ENCODE measurements around the gene DSTYK.
A peak's percentile ranks its signal among the peaks of the same experiment; 100 is the strongest.
"Not testable (repeated sequence)": the region's sequence is repeated elsewhere in the genome, so short reads cannot be mapped to it uniquely, and the experiment has no call there.

Gene DSTYK

DNA sequence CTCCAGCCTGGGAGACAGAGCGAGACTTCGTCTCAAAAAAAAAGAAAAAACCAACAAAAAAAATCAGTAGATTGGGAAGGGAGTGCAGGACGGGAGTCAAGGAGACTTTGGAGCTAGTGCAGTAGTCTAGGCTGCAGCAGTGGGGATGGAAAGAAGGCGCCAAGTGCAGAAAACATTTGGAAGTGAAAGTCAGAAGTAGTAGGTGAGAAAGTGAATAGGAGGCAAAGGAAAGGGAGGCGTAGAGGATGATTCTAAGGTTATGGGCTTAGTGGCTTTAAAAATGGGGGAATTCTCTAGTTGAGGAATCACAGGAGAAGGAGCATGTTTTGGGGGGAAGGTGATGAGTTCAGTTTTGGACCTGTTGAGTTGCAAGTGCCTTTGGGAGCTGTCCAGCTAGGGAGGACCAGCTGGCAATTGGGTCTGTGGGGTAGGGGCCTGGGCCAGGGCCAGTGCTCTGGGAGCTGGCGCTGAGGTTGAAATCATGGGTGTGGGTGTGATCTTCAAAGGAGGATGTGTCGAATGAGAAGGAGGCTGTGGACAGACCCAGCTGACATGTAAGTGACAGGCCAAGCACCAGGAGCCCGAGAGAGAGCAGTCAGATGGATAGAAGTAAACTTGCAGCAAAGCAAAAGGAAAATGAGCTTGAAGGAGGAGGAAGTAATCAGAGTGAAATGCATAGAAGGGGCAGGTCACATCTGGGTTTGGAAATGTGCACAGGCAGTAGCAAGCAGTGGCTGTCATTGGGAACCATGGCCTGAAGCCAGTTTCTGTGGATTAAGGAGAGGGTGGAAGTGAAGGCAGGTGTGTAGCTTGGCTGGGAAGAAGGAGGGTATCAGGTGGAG lies 32.1 kb upstream of the DSTYK start:
- DNase-seq, result no peak

DNA sequence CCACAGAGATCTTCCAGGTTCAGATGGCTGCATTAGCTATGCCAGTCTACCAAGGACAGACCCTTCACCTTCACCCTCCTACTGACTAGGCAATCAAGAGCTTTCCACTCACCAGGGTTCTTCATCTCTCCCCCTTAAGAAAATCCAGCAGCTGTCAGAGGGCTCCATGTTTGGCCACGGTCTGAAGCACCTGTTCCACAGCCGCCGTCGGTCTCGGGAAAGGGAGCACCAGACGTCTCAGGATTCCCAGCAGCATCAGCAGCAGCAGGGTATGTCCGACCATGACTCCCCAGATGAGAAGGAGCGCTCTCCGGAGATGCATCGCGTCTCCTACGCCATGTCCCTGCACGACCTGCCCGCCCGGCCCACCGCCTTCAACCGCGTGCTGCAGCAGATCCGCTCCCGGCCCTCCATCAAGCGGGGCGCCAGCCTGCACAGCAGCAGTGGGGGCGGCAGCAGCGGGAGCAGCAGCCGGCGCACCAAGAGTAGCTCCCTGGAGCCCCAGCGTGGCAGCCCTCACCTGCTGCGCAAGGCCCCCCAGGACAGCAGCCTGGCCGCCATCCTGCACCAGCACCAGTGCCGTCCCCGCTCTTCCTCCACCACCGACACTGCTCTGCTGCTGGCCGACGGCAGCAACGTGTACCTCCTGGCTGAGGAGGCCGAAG lies 30.0 kb upstream of the DSTYK start:
- DNase-seq, result no peak

DNA sequence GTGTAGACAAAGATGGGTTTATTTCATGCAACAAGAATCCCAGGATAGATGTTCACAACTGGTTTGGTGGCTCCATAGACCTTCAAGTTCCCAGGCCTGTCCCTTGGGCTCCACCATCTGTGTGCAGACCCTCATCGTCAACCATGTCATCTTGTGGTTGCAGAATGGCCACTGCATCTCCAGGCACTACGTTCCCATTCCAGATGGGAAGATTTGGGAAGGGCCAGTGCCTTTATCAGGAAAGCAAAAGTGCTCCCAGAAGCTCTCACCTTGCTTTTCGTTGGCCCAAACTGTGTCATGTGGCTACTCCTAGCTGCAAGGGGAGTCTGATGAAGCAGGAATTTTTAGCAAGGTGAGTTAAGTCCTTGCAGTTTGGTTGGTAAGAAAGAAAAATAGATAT lies 29.1 kb upstream of the DSTYK start:
- DNase-seq, result no peak

DNA sequence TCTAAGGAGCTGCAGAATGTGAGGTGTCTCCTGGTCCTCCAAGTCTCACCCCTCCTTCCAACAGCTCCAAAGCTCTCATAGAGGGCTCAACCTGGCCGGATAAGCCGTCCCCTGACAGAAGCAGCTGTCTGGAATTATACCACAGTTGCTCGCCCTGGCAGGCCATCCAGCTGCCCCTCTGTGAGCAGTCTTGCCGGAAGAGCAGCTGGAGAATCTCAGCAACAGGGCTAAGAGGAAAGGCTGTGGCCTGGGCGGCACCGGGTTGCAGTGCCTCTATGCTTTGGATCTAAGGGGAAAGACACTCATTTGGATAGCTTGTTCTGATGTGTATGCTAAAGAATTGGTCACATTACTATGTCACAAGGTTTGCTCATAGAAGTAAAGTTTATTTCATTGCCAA lies 28.6 kb upstream of the DSTYK start:
- DNase-seq, result peak in 2 of 56 donors; percentile 28 to 31

DNA sequence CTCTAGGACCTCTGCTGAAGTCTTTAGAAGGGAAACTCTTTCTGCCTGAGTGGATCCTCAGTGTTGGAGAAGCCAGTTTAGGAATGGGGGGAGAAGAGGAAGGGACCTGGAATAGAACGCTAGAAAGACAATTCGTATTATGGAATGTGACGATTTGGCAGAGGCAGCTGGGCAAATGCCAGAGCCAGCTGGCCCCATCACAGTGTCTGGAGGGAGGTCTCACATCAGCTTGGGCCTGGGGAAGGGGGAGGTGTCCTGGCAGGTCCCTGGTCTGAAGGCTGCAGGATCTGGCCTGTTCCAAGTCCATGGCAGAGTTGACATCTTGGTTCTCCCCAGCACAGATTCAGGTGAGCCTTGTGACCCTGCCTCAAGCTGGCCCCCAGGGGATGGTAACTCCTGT lies 27.6 kb upstream of the DSTYK start:
- DNase-seq, result peak in 2 of 56 donors; percentile 37 to 38

DNA sequence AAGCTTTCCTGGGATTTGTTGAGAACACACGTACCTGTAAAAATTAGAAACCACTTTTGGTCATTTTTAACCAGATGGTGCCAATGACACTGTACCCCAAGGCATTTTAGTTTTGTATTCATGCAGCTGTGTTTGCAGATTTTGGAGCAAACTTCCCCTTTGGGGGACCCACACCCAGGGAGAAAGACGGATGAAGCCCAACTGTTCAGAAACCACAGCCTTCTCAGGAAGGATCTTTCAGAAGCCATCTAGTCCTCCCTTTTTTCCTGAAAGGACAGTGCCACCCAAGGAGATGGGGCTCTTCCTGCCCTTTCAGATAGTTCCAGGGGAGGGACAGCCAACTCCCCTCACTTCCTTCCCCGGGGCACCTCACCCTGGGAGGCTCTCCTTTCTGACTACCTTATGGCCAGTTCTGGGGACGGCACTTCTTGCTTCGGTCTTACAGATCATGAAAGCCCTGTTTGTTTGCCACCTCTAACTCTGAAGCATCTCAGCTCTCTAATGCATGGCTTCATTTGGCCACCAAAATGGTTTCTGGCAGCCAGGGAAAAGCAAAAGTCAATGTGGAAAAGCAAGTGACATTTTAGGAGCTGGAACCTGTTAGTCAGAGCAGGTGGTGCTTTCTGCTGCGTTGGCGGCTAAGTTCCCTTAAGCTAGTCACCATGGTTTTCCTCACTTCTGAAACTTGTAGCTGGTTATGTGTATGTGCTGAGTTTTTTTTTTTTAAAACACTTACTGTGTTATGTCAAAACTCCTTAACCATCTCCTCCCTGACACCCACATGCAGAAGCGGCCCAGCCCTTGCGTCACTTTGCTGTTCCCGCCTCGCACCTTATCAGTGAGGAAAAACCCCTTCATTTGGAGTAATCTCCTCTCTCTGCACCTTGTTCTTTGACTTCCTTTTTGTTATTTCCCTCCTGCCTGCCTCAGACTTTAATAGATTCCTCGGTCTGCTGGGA lies 26.3 kb upstream of the DSTYK start:
- peak in 2 of 56 donors; percentile 36 to 46 for DNase-seq

DNA sequence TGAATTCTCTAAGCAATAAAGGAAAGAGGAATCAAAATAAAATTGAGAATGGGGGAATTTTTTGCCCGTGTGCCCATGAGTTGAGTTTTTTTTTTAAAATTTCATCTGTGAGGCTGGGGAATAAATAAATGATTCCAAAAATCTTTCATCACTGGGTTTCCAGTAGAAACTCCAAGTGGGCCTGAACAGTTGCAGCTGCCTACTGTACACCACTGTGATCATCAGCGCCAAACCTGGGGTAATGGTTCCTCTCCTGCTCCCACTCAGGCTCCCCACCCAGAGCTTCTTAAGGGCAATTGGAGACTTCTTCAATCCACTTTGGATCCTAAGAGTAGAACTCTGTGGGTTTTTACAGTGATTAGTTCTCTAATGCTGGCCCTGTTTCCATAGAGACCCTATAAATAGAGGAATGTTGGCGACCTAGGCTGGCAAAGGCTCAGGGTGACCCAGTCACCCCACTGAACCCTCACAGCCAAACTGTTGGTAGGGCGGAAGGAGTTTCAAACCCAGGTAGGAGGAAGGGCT lies 25.5 kb upstream of the DSTYK start:
- DNase-seq, result no peak

GRCh38 chr1:205236526-205236925 lies 25.0 kb upstream of the DSTYK start:
- no peak for DNase-seq

GRCh38 chr1:205235951-205236350 lies 24.4 kb upstream of the DSTYK start:
- DNase-seq, result no peak

GRCh38 chr1:205233986-205234385 lies 22.5 kb upstream of the DSTYK start:
- DNase-seq, result not testable (repeated sequence)

GRCh38 chr1:205232945-205233397 lies 21.5 kb upstream of the DSTYK start:
- no peak for DNase-seq

DNA sequence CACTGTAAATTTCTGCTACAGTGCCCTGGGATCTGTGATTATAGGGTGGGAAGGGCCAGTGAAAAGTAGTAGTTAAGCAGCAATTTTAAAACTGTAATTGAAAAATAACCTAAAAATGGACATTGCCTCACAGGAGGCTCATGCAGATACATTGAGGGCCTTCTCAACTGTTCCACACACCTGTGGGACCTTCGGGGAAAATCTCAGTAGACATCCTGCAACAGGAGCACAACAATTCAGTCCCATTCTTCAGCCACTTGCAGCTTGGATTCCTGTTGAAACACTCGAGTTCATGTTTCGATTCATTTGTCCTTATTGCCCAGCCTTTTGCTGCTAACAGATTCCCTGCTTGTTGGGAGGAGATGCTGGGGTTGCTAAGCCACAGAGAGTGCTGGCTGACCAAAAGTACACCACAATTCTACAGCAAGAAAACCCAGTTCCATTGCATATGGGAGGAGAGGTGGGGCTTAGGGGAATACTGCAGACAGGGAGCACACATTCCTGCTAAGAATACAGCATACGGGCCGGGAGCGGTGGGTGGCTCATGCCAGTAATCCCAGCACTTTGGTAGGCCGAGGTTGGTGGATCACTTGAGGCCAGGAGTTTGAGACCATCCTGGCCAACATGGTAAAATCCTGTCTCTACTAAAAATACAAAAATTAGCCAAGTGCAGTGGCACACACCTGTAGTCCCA lies 20.8 kb upstream of the DSTYK start:
- no peak for DNase-seq

GRCh38 chr1:205230982-205231381 lies 19.5 kb upstream of the DSTYK start:
- DNase-seq, result no peak

GRCh38 chr1:205229916-205230700 lies 18.6 kb upstream of the DSTYK start:
- peak in 2 of 56 donors; percentile 42 to 60 for DNase-seq

DNA sequence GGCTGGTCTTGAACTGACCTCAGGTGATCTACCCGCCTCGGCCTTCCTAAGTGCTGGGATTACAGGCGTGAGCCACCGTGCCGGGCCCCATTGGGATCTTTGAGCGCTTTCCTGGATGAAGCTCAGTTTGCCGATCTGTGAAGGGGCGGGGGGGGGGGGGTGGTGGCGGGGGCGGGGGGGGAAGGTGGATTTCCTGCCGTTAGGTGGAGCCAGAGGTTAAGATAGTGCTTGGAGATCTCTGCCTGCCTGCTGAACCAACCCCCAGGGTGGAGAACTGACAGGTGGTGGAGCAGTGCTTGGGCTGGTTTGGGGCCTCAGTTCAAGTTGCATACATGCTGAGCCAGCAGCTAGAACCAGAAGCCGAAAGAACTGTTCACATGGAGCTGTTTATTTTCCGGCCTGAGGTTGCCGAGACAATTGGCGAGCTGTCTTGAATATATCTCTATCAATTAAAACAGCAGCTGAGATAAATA lies 17.9 kb upstream of the DSTYK start:
- DNase-seq, result peak in 44 of 56 donors; percentile 24 to 84 (median 65)

DNA sequence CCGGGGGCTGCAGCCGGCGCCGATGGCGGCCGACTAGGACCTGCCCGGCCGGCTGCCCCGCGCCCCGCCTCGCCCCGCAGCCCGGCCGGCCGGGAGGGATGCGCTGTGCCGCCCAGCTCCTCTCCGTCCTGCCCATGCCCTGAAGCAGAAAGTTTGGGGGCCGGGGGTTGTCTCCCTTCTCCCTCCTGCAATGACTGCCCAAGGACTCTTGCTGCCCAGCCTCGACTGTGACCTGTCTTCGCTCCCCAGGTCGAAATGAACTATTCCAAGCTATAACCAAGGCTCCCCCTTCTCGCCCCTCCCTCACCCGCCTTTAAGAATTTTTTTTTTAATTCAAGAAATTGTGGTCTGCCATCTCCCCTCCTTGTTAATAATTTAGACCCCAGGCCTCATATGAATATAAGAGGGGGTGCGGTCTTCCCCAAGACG lies 16.6 kb upstream of the DSTYK start:
- DNase-seq, result no peak

- peak in 55 of 56 donors; percentile 47 to 97 (median 90) for DNase-seq
Observed at GRCh38 chr1:205227584-205228013, 16.1 kb upstream of the DSTYK start, which contains the start of gene TMCC2. TSS of gene TMCC2 (plus strand) at chr1:205227946. CDS start at chr1:205228565, 619 bp downstream.

GRCh38 chr1:205226868-205227583 lies 15.5 kb upstream of the DSTYK start:
- DNase-seq, result peak in 3 of 56 donors; percentile 20 to 37 (median 33)
